ENCODE results near the gene NXNL2. TPM values are rescaled to one million over a fixed set of nuclear protein-coding genes. Genes with fewer than 3 reads are reported as not detected.

The NXNL2 gene
- total and polyA plus RNA-seq, 2 experiments from 2014 or later, result 0.24 TPM; not detected in 1

GRCh38 chr9:88580961-88581360 is 46.0 kb downstream of the NXNL2 start:
- Histone ChIP-seq H3K4me3 (no peak overlapping the region), H3K4me1 (ENCODE audit: low read depth) (no peaks in the 10 kb centered on the region), H3K27ac (no peak overlapping the region), H3K9me3 (ENCODE audit: low read depth) (no peaks in the 10 kb centered on the region), H3K27me3 (peaks cover 14% of the 10 kb centered on the region), H3K36me3 (no peaks in the 10 kb centered on the region)
- no peak for DNase-seq (ENCODE audit: low read depth in 1 of 2, low spot score in 1 of 2)
- TF ChIP-seq CTCF (IDR thresholded peaks at IDR 0.05; ENCODE audit: low read depth, low read length), result no peak

- Histone ChIP-seq H3K4me1 (ENCODE audit: low read depth) (no peaks in the 10 kb centered on the region), H3K27ac (no peak overlapping the region), H3K9me3 (ENCODE audit: low read depth) (no peaks in the 10 kb centered on the region), H3K36me3 (no peaks in the 10 kb centered on the region), H3K27me3 (no peaks in the 10 kb centered on the region), H3K4me3 (no peak overlapping the region)
- no peak for TF ChIP-seq CTCF (IDR thresholded peaks at IDR 0.05; ENCODE audit: low read depth, low read length)
- peak in 1 of 2 donors; percentile 45 for DNase-seq (ENCODE audit: low read depth in 1 of 2, low spot score in 1 of 2)
Measured at GRCh38 chr9:88583901-88584596, 49.1 kb downstream of the NXNL2 start.

GRCh38 chr9:88585426-88585825 is 50.4 kb downstream of the NXNL2 start:
- Histone ChIP-seq H3K9me3 (ENCODE audit: low read depth) (no peaks in the 10 kb centered on the region), H3K27me3 (no peaks in the 10 kb centered on the region), H3K4me3 (no peak overlapping the region), H3K4me1 (ENCODE audit: low read depth) (no peaks in the 10 kb centered on the region), H3K27ac (no peak overlapping the region), H3K36me3 (no peaks in the 10 kb centered on the region)
- TF ChIP-seq CTCF (IDR thresholded peaks at IDR 0.05; ENCODE audit: low read depth, low read length), result no peak
- DNase-seq (ENCODE audit: low read depth in 1 of 2, low spot score in 1 of 2), result no peak

GRCh38 chr9:88586452-88586851 is 51.5 kb downstream of the NXNL2 start:
- TF ChIP-seq CTCF (IDR thresholded peaks at IDR 0.05; ENCODE audit: low read depth, low read length), result no peak
- no peaks in the 10 kb centered on the region for H3K27me3 ChIP-seq
- DNase-seq (ENCODE audit: low read depth in 1 of 2, low spot score in 1 of 2), result no peak
- H3K27ac ChIP-seq, result no peak overlapping the region
- no peaks in the 10 kb centered on the region for H3K36me3 ChIP-seq
- H3K9me3 ChIP-seq (ENCODE audit: low read depth), result no peaks in the 10 kb centered on the region
- H3K4me1 ChIP-seq (ENCODE audit: low read depth), result no peaks in the 10 kb centered on the region
- no peak overlapping the region for H3K4me3 ChIP-seq

GRCh38 chr9:88587182-88587581 is 52.2 kb downstream of the NXNL2 start:
- H3K27ac ChIP-seq, result no peak overlapping the region
- TF ChIP-seq CTCF (IDR thresholded peaks at IDR 0.05; ENCODE audit: low read depth, low read length), result no peak
- H3K36me3 ChIP-seq, result no peaks in the 10 kb centered on the region
- H3K4me1 ChIP-seq (ENCODE audit: low read depth), result no peaks in the 10 kb centered on the region
- DNase-seq (ENCODE audit: low read depth in 1 of 2, low spot score in 1 of 2), result no peak
- H3K4me3 ChIP-seq, result no peak overlapping the region
- no peaks in the 10 kb centered on the region for H3K27me3 ChIP-seq
- no peaks in the 10 kb centered on the region for H3K9me3 ChIP-seq (ENCODE audit: low read depth)

Measured in cardiac muscle cell (in vitro differentiated cells and primary cell).